Vagina (tissue), 2 donors: ENCODE data around the gene PCDHB14. TPM values are rescaled to one million over a fixed set of nuclear protein-coding genes. Genes with fewer than 3 reads are reported as not detected.

ENCODE experiments used
- DNase-seq, 2 donors: peaks; one replicate each; pipeline ENCODE4 v3.0.0-alpha.2; 2017; ENCODE audit errors: extremely low spot score in 2 of 2
- H3K27ac ChIP-seq: fragments of 200-600 bp; sonication (generic); one replicate; pipeline ENCODE4 v1.5.1; 2019
- H3K27me3 ChIP-seq: fragments of 200-600 bp; sonication (generic); one replicate; pipeline ENCODE4 v1.5.1; 2019
- H3K36me3 ChIP-seq, 2 donors: fragments of 200-600 bp; sonication (generic); one replicate each; pipeline ENCODE4 v1.5.1; 2017 to 2019
- H3K4me1 ChIP-seq: fragments of 200-600 bp; sonication (generic); one replicate; pipeline ENCODE4 v1.5.1; 2019
- H3K4me3 ChIP-seq, 2 donors: fragments of 200-600 bp; sonication (generic); 1 replicate in 1 of 2; 2 replicates in 1 of 2; pipeline ENCODE4 v1.5.1; 2016 to 2019
- H3K9me3 ChIP-seq: fragments of 200-600 bp; sonication (generic); one replicate; pipeline ENCODE4 v1.5.1; 2019
- CTCF ChIP-seq, 3 experiments: fragments of 450-650 bp in 2 of 3; fragments of 200-600 bp in 1 of 3; sonication (generic) in 1 of 3; IDR thresholded peaks; one replicate each; pipeline ENCODE4 v1.5.1; 2017 to 2019; ENCODE audit warnings: antibody characterized with exemption in 3 of 3, mild to moderate bottlenecking in 2 of 3, moderate library complexity in 2 of 3
- POLR2A ChIP-seq, 2 donors: fragments of 450-650 bp; IDR thresholded peaks; one replicate each; pipeline ENCODE4 v1.6.1; 2017; ENCODE audit warnings: antibody characterized with exemption in 2 of 2, mild to moderate bottlenecking in 2 of 2, moderate library complexity in 2 of 2
- POLR2AphosphoS5 ChIP-seq, 2 donors: sonication (generic); formaldehyde crosslinking; IDR thresholded peaks; one replicate each; pipeline ENCODE4 v1.9.0; 2017; ENCODE audit warnings: antibody characterized with exemption in 2 of 2, mild to moderate bottlenecking in 2 of 2, low read depth in 1 of 2; ENCODE audit not compliant: insufficient read depth in 1 of 2
- intact Hi-C: fragments of 100-400 bp; cut with DNase I; formaldehyde crosslinking; loops from one replicate; pipeline ENCODE4 v1.15.1; 2023
- total RNA-seq: library from RNA; depleted of rRNA; stranded (reverse); fragments of >200 nt; gene quantifications from one replicate; pipeline ENCODE4 v1.2.3, GENCODE V29; 2016

Gene PCDHB14
- total RNA-seq, 1 donor from 2014 or later = 4.2 TPM

GRCh38 chr5:141250576-141250975 is 27.4 kb downstream of the PCDHB14 start:
- DNase-seq = no peak
- intact Hi-C loops = no loop called here
- no peak overlapping the region for H3K4me3 ChIP-seq
- no peak overlapping the region for H3K27ac ChIP-seq
- TF ChIP-seq CTCF (IDR thresholded peaks at IDR 0.05) (no peak), POLR2A (IDR thresholded peaks at IDR 0.05) (no peak), POLR2AphosphoS5 (IDR thresholded peaks at IDR 0.05; ENCODE audit: insufficient read depth in 1 of 2, low read depth in 1 of 2) (no peak)
- H3K36me3 ChIP-seq = peaks cover 0 to 4% of the 10 kb centered on the region in 2 donors
- H3K9me3 ChIP-seq = peaks cover 76% of the 10 kb centered on the region
- H3K27me3 ChIP-seq = no peaks in the 10 kb centered on the region
- no peaks in the 10 kb centered on the region for H3K4me1 ChIP-seq

GRCh38 chr5:141258464-141258863 is 35.3 kb downstream of the PCDHB14 start:
- H3K4me3 ChIP-seq = no peak overlapping the region
- no peak overlapping the region for H3K27ac ChIP-seq
- H3K4me1 ChIP-seq = no peaks in the 10 kb centered on the region
- intact Hi-C loops = no loop called here
- peaks cover 94% of the 10 kb centered on the region for H3K9me3 ChIP-seq
- no peak for DNase-seq
- no peak for TF ChIP-seq CTCF (IDR thresholded peaks at IDR 0.05)
- TF ChIP-seq POLR2AphosphoS5 (IDR thresholded peaks at IDR 0.05; ENCODE audit: insufficient read depth in 1 of 2, low read depth in 1 of 2) = no peak
- TF ChIP-seq POLR2A (IDR thresholded peaks at IDR 0.05) = no peak
- no peaks in the 10 kb centered on the region for H3K27me3 ChIP-seq
- peaks cover 0 to 21% of the 10 kb centered on the region in 2 donors for H3K36me3 ChIP-seq

GRCh38 chr5:141258948-141259347 is 35.8 kb downstream of the PCDHB14 start:
- H3K27me3 ChIP-seq = no peaks in the 10 kb centered on the region
- DNase-seq = no peak
- H3K4me3 ChIP-seq = no peak overlapping the region
- H3K4me1 ChIP-seq = no peaks in the 10 kb centered on the region
- H3K9me3 ChIP-seq = peaks cover 94% of the 10 kb centered on the region
- TF ChIP-seq POLR2AphosphoS5 (IDR thresholded peaks at IDR 0.05; ENCODE audit: insufficient read depth in 1 of 2, low read depth in 1 of 2) (no peak), POLR2A (IDR thresholded peaks at IDR 0.05) (no peak), CTCF (IDR thresholded peaks at IDR 0.05) (no peak)
- H3K27ac ChIP-seq = no peak overlapping the region
- intact Hi-C loops = no loop called here
- H3K36me3 ChIP-seq = peaks cover 0 to 26% of the 10 kb centered on the region in 2 donors

GRCh38 chr5:141260458-141261237 is 37.5 kb downstream of the PCDHB14 start:
- Histone ChIP-seq H3K4me3 (no peak overlapping the region), H3K4me1 (no peaks in the 10 kb centered on the region), H3K27me3 (no peaks in the 10 kb centered on the region), H3K36me3 (peaks cover 0 to 39% of the 10 kb centered on the region in 2 donors), H3K9me3 (peaks cover 97% of the 10 kb centered on the region), H3K27ac (no peak overlapping the region)
- TF ChIP-seq POLR2AphosphoS5 (IDR thresholded peaks at IDR 0.05; ENCODE audit: insufficient read depth in 1 of 2, low read depth in 1 of 2) (no peak), CTCF (IDR thresholded peaks at IDR 0.05) (no peak), POLR2A (IDR thresholded peaks at IDR 0.05) (no peak)
- intact Hi-C loops = no loop called here
- DNase-seq = no peak

GRCh38 chr5:141261238-141261546 is 38.0 kb downstream of the PCDHB14 start:
- Histone ChIP-seq H3K4me3 (no peak overlapping the region), H3K36me3 (peaks cover 0 to 41% of the 10 kb centered on the region in 2 donors), H3K4me1 (no peaks in the 10 kb centered on the region), H3K27me3 (no peaks in the 10 kb centered on the region), H3K27ac (no peak overlapping the region), H3K9me3 (peaks cover 98% of the 10 kb centered on the region)
- no peak for DNase-seq
- TF ChIP-seq CTCF (IDR thresholded peaks at IDR 0.05) = no peak
- TF ChIP-seq POLR2AphosphoS5 (IDR thresholded peaks at IDR 0.05; ENCODE audit: insufficient read depth in 1 of 2, low read depth in 1 of 2) = no peak
- TF ChIP-seq POLR2A (IDR thresholded peaks at IDR 0.05) = no peak
- intact Hi-C loops = no loop called here
